GM21786 (cell line): ENCODE data around the gene PSMG2.
"Not testable (repeated sequence)": the region's sequence is repeated elsewhere in the genome, so short reads cannot be mapped to it uniquely, and the experiment has no call there.

Source experiments
- ATAC-seq: cut with Tn5 transposase; IDR thresholded peaks from one replicate; pipeline ENCODE4 v1.9.1; 2021; ENCODE audit not compliant: unreplicated experiment

PSMG2 gene

GRCh38 chr18:12721495-12722275, 18.8 kb downstream of the PSMG2 start:
- ATAC-seq, result no peak

GRCh38 chr18:12722731-12723130, 19.9 kb downstream of the PSMG2 start:
- no peak for ATAC-seq

- ATAC-seq, result no peak
These were observed 23.5 kb downstream of the PSMG2 start for GRCh38 chr18:12726331-12726730.

GRCh38 chr18:12726774-12727550, 24.1 kb downstream of the PSMG2 start:
- ATAC-seq, result no peak

GRCh38 chr18:12737243-12737902, 34.5 kb downstream of the PSMG2 start:
- no peak for ATAC-seq

- ATAC-seq, result no peak
These were observed 38.5 kb downstream of the PSMG2 start for GRCh38 chr18:12741351-12741750.

- ATAC-seq, result no peak
These were observed 39.6 kb downstream of the PSMG2 start for GRCh38 chr18:12742453-12742852.

- ATAC-seq, result no peak
These were observed 41.3 kb downstream of the PSMG2 start for GRCh38 chr18:12744103-12744502.

- no peak for ATAC-seq
These were observed 42.4 kb downstream of the PSMG2 start for GRCh38 chr18:12745095-12745795.

GRCh38 chr18:12747530-12748315, 44.9 kb downstream of the PSMG2 start:
- no peak for ATAC-seq

GRCh38 chr18:12748671-12749070, 45.8 kb downstream of the PSMG2 start:
- ATAC-seq, result no peak

GRCh38 chr18:12749121-12749520, 46.3 kb downstream of the PSMG2 start:
- no peak for ATAC-seq

- ATAC-seq, result no peak
These were observed 47.4 kb downstream of the PSMG2 start for GRCh38 chr18:12750076-12750714.

GRCh38 chr18:12750715-12751502, 48.1 kb downstream of the PSMG2 start:
- ATAC-seq, result no peak

- ATAC-seq, result no peak
These were observed 48.7 kb downstream of the PSMG2 start for GRCh38 chr18:12751503-12751884.

GRCh38 chr18:12751891-12752290, 49.0 kb downstream of the PSMG2 start:
- no peak for ATAC-seq

- ATAC-seq, result no peak
These were observed 51.7 kb downstream of the PSMG2 start for GRCh38 chr18:12754511-12754910.

- ATAC-seq, result not testable (repeated sequence)
These were observed 52.8 kb downstream of the PSMG2 start for GRCh38 chr18:12755606-12756005.

GRCh38 chr18:12756619-12757239, 53.9 kb downstream of the PSMG2 start:
- ATAC-seq, result not testable (repeated sequence)
